SH-SY5Y (cell line): ENCODE measurements around the gene UFC1.

Experiments used
- GATA2 ChIP-seq: IDR thresholded peaks from 2 replicates; pipeline ENCODE4 v1.6.1; 2011; ENCODE audit warnings: mild to moderate bottlenecking, low read depth, low read length
- GATA3 ChIP-seq: IDR thresholded peaks from 2 replicates; pipeline ENCODE4 v1.6.1; 2011; ENCODE audit warnings: low read depth, mild to moderate bottlenecking, low read length, moderate library complexity

The UFC1 gene

DNA sequence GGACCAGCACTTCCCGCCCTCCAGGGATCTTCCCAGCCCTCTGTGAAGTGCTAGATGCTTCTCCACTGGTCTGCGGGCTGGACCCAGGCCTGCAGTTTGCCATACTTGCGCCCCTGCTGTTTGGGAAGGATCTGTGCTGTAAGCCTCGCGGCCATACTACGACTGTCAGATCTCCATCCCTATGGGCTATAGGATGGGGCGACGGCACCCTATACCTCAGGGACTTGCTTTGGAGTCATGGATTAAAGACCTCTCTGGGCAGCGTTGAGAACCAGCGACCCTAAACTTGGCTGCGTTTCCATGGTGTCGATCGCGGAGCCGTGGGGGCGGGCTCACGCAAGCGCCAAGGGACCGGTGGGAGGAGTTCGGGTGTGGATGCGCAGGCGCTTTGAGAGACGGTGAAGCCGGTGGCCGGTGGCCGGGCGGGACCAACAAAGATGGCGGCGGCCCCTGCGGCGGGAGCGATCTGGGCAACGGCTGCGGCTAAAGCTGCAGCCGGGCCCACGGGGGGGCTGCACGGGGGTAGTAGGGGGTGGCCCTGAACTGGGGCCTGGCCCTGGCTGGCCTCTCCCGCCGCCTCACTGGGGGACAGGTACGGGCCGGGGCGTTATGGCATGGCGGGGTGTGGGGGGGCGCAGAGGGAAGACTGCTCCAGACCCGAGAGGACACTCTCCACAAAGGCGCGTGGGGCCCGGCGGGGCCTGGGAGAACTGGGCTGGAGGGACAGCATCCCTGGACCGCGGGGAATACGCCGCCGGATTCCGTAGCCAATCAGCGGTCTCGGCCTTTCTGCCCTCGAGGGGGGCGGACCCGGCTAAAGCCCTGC, 5.5 kb downstream of the UFC1 start, which contains the start of gene USP21:
Gene USP21 (plus strand): TSS at position 414 of the 826 bp plus-strand sequence. CDS start 1,141 bp downstream, outside the sequence.
- TF ChIP-seq GATA2 (no peak), GATA3 (no peak)

DNA sequence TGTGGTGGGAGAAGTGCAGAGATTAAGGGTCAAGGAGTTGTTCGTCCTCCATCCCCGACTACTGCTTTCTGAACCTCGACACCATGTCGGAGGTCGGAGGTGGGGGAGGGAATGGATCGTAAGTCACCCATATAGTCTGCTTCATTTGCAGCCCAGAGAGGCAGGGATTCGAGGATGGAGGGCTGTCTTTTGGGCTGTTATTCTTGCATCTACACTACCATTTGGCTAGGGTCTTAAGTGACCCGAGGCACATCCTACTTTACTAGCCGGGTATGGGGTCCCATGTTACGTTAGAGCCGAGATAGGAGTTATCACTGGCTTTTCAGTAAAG, 6.1 kb downstream of the UFC1 start:
- TF ChIP-seq GATA2 (no peak), GATA3 (no peak)

DNA sequence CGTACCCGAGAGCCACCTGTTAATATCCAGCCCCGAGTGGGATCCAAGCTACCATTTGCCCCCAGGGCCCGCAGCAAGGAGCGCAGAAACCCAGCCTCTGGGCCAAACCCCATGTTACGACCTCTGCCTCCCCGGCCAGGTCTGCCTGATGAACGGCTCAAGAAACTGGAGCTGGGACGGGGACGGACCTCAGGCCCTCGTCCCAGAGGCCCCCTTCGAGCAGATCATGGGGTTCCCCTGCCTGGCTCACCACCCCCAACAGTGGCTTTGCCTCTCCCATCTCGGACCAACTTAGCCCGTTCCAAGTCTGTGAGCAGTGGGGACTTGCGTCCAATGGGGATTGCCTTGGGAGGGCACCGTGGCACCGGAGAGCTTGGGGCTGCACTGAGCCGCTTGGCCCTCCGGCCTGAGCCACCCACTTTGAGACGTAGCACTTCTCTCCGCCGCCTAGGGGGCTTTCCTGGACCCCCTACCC, 6.9 kb downstream of the UFC1 start:
- TF ChIP-seq GATA2 (no peak), GATA3 (no peak)

DNA sequence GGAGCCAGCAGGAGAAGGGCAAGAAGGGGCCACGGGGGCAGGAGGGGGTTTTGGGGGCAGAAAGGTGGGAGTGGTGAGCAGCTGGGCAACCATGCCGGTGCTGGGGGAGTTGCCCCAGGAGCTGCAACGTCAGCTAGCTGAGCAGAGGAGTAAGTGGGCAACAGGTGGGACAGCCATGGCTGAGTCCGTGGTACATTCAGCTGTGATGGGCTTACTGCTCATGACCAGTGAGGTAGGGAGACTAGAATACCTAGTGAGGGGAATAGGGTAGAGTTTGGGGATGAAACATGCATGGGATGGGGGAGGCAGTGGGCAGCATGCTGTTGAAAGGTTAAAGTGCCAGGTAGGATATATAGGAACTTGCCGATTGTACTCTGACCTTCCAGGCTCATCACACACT, 7.9 kb downstream of the UFC1 start:
- TF ChIP-seq GATA2, result no peak
- no peak for TF ChIP-seq GATA3

DNA sequence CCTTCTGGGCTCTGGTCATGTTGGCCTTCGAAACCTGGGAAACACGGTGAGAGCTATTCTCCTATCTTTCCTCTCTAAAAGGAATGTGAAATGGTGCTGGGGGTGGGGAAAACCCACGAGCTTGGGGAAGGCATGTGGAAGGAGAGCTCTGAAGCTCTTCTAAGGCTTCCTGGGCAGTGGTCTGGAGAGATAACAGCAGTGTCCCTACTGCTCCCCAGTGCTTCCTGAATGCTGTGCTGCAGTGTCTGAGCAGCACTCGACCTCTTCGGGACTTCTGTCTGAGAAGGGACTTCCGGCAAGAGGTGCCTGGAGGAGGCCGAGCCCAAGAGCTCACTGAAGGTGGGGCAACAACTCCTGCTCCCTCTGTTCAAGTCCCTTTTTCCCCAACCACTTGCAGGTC, 8.3 kb downstream of the UFC1 start:
- TF ChIP-seq GATA2 (no peak), GATA3 (no peak)

DNA sequence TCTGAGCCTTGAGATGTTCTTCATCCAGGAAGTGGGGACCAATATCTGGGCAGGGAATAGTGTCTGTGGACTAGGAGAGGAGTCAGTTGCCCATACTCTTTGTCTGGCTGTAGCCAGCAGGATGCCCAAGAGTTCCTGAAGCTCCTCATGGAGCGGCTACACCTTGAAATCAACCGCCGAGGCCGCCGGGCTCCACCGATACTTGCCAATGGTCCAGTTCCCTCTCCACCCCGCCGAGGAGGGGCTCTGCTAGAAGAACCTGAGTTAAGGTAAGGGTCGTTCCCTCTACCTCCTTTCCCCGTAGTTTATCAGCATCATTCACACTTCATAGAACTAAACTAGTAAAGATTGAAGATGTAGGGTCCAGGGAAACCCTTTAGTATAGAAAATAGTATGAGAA, 9.0 kb downstream of the UFC1 start:
- TF ChIP-seq GATA2 (no peak), GATA3 (no peak)

DNA sequence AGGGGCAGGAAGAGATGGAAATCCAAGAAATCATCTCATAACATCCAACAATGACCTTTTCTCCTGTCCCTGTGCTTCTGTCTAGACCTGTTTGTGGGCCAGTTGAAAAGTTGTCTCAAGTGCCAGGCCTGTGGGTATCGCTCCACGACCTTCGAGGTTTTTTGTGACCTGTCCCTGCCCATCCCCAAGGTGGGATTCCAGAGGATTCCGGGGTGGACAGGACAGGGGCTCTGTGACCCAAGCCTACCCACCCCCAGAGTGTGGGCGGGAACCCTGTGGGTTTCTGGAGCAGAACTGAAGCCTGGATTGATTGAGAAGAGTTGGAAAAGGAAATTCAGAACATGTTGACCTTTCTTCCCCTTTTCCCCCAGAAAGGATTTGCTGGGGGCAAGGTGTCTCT, 10.0 kb downstream of the UFC1 start:
- TF ChIP-seq GATA2 (no peak), GATA3 (no peak)

DNA sequence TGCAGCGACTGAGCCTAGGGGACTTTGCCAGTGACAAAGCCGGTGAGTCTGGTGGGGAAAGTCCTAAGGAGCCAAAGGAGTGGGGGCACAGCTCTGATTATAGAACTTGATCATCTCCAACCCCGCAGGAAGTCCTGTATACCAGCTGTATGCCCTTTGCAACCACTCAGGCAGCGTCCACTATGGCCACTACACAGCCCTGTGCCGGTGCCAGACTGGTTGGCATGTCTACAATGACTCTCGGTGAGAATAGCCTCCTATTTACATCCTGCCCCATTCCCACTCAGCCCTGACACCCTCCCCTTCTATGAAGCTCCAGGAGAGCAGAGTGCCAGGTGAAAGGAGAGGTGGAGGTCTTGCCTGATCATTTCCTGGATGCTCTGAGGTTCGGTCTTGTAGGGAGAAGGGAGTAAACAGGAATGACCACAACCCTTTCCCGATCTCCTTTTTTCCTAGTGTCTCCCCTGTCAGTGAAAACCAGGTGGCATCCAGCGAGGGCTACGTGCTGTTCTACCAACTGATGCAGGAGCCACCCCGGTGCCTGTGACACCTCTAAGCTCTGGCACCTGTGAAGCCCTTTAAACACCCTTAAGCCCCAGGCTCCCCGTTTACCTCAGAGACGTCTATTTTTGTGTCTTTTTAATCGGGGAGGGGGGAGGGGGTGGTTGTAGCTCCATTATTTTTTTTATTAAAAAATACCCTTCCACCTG, 11.3 kb downstream of the UFC1 start:
- TF ChIP-seq GATA2 (no peak), GATA3 (no peak)

DNA sequence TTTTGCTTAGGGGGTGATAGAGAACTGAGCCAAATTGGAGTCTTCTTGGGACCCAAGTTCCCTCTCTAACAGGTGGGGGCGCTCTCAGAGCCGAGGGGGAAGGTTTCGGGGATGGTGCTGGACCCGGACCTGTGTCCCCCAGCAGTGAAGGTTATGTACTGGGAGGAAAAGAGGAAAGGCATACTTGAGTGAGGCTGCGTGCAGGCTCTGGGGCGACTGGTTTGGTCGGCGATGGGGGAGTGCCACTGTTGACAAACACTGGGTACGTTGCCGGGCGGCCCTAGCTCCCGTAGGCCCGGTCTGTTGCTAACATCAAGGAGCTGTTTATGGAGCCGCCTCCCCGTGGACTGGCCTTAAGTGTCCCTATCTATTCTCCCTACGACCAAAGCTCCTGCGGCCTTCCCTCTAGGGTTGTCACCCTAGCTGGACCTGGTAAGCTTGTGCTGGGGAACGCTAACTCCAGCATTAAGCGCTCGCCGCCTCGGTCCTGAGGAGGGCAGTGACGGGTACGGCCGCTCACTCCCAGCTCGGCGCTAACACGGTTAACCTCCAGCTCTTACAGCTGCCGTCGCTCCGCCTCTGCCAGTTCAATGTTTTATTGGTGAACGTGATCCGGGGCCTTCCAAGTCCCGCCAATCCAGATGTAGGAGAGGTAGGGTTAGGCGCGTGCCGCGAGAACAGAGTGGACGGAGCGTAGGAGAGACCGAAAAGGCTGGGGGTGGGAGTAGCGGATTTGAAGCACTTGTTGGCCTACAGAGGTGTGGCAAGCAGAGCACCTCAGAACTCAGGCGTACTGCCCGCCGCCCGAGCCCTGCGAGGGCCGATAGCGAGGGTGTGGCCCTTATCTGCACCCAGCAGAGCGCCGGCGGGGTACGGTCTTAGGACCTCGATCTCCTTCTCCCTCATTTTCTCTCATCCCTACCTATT, 12.2 kb downstream of the UFC1 start, which contains the start of gene PPOX:
Gene PPOX (plus strand): TSS at position 685 of the 927 bp plus-strand sequence. CDS start 422 bp downstream, outside the sequence.
- TF ChIP-seq GATA2, result no peak
- TF ChIP-seq GATA3, result no peak

DNA sequence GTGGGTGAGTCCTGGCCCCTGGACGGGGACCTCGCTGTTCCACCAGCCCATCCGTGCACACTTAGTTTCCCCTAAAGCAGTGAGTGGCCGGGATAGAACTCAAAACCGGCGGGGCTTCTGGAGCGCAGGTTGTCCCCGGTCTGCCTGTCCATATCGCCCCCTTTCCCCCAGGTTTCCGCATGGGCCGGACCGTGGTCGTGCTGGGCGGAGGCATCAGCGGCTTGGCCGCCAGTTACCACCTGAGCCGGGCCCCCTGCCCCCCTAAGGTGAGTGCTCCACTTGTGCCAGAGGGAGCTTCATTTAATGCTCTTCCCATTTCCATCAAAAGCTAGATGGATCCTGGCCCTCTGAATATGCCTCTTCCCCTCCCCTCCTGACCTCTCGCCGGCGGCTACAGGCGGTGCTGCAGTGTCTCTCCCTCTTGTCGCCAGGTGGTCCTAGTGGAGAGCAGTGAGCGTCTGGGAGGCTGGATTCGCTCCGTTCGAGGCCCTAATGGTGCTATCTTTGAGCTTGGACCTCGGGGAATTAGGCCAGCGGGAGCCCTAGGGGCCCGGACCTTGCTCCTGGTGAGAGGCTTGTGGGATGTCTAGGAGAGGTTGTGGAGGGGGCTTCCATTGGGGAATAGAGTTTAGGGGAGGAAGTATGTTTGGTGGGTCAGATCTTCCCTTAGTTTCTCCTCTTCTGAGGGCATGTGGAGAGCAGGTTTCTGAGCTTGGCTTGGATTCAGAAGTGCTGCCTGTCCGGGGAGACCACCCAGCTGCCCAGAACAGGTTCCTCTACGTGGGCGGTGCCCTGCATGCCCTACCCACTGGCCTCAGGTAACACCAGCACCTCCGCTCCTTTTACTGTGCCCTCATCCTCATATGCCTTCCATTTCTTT, 13.1 kb downstream of the UFC1 start:
- no peak for TF ChIP-seq GATA3
- TF ChIP-seq GATA2, result no peak

DNA sequence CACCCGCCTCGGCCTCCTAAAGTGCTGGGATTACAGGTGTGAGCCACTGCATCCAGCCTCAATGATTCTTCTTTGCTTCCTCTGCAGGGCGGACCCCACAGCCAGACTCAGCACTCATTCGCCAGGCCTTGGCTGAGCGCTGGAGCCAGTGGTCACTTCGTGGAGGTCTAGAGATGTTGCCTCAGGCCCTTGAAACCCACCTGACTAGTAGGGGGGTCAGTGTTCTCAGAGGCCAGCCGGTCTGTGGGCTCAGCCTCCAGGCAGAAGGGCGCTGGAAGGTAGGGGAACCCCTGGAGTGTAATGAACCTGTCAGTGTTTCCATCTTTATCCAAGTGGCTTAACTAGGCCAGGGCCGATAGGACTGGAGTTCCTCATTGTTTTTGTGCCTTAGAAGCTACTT, 15.1 kb downstream of the UFC1 start:
- TF ChIP-seq GATA2, result no peak
- no peak for TF ChIP-seq GATA3

DNA sequence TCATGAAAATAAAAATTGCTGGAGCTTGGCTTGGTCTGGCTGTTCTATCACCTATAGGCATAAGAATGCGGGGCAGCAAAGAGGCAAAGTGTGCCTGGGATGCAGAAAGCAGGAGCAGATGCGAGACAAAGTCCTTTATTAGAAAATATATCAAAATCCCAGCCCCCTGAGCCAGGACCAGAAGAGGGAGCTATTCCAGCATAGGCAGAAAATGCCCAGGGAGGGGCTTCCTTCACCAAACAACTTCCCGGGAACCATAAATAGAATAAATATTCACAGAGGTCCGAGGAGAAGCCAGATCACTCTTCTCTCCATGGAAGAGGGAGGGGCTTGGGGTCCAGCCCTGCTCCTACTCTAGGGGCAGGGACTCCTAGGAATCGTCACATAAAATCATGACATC, 17.4 kb downstream of the UFC1 start:
- no peak for TF ChIP-seq GATA2
- no peak for TF ChIP-seq GATA3

DNA sequence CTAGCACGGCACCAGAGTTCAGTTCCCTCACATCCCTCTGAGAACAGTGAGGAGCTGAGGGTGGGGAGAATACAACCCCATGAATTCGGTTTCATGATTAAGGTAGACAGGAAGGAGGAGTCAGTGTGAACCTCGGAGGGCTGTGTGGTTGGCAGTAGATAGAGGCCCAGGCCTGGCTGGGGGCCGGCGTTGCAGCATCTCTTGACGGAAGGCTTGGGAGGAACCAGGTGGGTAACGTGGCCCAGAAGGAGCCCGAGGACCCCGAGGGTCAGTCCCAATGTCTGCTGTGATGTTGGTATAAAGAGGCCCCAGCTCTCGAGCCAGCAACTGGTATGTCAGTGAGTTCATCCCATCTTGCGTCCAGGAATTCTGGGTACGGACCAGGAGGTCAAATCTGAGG, 17.9 kb downstream of the UFC1 start:
- no peak for TF ChIP-seq GATA2
- TF ChIP-seq GATA3, result no peak

DNA sequence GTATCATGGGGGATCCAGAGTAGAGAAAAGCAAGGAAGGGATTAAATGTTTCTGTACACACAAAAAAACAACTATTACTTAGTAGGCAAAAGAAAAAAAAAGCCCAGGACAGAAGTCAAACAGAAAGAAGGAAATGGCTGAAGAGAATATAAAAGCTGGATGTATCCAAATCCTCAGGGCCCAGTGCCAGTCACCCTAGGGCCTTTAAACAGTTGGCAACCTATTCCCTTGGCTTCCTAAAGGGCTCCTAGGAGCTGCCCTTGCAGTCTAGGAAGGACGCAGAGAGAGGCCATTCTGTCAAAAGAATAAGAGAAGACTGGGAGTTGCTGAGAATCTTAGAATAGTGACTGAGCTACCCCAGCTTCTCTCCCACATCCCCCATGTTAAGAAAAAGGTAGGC, 18.6 kb downstream of the UFC1 start:
- TF ChIP-seq GATA3 (no peak), GATA2 (no peak)
